NCI-H2107 treated with DMSO at 0.1 percent for 48 hours (cell line): ENCODE results near the gene PCSK6.
"Not testable (repeated sequence)": the region's sequence is repeated elsewhere in the genome, so short reads cannot be mapped to it uniquely, and the experiment has no call there.

Experiments
- DNase-seq: peaks from one replicate; lab custom pipeline; 2025; ENCODE audit not compliant: unreplicated experiment; lab: John Stamatoyannopoulos, UW

PCSK6 gene

DNA sequence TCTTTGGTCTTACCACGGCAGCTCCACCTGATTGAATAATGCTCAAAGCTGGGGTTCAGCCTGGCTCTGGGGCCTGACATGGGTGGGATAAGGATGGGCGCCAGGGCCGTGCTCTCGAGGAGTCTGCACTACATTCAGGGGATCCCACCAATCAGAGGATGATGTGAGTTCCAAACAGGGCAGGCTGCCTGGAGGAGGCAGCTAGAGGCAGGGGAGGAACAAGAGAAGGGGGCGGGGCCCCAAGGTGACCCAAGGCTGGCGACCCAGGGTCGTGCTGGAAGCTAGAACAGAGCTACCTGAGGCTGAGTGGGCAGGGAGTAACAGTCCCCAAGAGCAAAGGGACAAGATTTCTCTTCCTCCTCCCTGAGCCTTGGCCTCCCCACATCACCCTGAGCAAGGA is 56.1 kb downstream of the PCSK6 start:
- no peak for DNase-seq

DNA sequence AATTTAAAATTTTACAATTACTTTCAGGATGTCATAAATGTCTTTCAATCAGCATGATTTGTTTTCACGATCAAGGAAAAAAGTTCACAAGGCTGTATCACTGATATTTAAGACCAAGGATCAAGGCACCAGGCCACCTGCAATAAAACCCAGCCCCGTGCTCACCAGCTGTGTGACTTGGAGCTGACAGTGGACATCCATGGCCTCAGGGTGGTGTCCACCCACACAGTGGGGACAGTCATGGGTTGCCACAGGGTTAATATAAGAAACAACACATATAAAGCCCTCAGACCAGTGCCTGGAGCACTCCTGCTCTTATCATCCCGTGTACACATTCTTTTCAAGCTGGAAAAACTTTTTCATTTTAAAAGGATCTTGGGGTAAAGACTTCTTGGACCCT is 56.5 kb downstream of the PCSK6 start:
- no peak for DNase-seq

DNA sequence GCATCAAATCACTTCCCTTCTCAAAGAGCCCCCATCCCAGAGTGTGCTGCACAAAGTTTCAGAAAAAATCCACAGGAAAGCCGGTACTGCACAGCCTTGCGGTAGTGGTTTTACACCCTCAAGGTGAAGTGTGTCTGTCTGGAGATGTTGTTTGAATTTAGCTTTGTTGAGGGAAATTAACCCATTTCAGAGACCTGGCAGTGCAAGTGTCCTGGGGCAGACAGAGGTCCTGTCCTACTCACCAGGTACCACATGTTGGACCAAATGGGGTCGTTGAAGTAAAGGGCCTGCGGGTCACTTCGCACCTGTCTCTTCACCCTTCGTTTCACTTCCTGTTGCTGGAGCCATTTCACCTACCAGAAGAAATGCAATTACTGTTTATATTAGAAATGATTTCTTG is 57.8 kb downstream of the PCSK6 start:
- DNase-seq = no peak

DNA sequence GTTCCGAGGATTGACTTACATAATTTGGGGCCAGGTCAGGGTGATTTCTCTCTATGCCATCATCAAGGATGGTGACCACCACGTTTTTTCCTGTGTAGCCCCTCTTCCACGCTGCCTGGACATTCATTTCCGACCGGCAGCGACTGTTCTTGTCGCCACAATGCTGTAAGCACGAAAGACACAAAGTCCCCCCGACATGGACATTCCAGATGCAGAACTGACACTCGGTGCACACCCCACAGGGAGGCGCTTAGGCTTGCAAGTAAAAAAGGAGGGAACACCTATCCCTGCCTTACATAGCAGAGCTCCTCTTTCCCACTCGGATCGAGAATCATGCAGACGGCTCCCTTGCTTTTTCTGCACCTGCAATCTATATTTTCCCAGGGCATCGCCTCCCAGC is 58.2 kb downstream of the PCSK6 start:
- no peak for DNase-seq

DNA sequence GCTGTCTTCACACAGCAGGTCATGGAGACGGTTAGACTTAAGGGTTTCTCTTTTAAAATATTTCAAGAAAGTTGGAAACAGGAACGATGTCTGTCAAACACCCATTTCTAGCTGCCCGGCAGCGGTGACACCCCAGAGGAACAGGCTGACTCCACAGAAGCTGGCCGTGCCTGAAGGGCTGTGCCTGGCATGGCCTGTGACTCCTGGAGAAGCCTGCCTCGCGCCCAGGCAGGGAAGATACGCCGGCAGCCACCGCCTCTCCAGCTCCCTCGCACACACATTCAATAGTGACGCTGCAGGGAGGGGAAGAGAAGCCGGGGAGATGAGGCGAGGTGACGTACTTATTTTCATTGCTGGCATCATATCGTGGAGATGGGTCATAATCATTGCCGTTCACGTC is 59.9 kb downstream of the PCSK6 start:
- no peak for DNase-seq

DNA sequence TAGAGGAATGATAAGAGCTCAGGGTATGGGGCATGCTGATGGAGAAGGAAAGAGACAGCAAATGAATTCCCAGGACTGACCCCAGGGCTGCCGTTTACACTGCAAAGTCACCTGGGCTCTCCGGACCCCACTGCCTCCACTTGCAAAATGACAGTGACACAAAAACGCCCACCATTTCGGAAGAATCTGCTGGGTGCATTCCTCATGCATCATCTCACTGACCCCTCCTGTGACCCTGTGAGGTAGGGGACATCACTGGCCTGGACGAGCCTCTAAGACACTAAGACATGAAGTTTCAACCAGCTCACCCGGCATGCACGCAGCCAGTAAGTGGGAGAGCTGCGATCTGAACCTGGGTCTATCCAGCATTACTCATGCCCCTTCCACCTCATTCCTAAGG is 60.3 kb downstream of the PCSK6 start:
- DNase-seq = no peak

DNA sequence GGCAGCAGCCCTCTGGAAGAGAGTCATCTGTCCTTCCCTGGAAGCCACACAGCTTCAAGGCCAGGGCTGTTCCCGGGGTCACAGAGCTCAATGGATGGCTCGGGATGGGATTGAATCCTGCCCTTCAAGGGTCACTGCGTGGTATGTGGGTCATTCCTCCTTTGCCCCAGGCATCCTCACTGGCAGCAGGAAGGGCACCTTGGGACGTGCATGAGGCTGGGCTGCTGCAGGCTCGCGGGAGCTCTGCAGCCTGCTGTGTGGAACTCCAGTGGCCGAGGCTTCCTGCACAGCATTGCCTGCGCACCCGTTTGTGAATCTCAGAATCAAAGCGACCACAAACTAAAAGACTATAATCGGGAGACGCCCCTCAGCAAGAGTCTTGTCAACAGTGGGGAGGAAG is 60.7 kb downstream of the PCSK6 start:
- no peak for DNase-seq

DNA sequence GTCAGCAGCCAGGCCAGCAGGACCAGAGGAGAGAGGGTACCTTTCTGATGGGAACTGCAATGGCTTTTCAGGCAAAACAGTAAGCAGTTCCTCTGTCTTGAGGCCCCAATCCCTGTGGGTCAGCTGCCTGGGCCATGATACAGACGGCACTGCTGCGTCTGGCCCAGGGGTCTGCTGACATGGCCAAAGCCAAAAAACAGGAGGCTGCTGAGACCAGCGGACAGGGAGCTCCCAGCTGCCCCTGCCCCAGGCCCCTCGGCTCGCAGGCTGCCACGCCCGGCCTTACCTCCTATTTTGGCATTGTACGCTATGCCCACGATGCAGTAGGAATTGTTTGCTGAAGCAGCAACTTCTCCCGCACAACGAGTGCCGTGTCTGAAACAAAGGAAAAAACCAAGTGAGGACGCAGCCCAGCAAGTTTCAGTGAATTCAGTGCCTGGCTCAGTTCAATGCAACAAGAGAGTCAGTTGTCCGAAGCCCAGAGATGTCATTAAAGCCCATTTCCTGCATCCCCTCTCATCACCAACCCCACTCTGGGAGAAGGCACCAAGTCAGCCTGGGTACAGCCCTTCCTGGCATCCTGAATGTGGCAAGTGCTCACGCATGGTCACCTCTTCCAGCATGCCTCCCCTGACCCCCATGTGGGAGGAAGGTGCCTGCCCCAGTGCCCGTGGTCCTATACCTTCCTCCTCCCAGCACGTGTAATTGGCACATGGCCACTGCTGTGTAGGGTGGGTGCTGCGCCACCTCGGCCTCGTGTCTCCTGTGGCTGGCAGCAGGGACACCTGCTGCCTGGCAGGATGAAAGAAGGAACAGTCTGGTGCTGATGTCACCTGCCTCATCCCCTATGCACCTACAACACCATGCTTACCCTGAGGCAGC is 61.7 kb downstream of the PCSK6 start:
- DNase-seq = no peak

DNA sequence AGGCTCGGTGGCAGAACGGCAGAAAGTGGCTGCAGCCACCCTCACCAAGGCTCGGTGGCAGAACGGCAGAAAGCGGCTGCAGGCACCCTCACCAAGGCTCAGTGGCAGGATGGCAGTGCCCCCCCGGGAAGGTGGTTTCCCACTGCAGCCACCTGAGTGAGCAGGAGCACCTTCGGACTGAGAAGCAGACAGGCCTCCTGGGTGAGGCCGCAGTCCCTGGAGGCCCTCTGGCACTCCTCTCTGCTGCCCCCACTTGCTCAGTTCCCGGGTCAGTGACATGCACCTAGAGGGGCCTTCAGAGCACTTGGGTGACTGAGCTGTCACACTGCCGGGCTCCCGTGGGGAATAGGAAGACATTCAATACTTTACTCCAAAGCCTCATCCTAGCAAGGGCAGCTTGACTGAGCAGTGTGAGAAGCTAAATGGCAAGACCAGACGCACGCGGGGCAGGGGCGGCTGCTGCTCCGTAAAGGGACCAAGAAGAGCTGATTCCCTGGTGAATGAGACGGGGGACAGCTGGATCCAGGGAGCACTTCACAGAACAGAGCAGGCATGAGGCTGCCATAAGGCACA is 62.7 kb downstream of the PCSK6 start:
- DNase-seq = no peak

DNA sequence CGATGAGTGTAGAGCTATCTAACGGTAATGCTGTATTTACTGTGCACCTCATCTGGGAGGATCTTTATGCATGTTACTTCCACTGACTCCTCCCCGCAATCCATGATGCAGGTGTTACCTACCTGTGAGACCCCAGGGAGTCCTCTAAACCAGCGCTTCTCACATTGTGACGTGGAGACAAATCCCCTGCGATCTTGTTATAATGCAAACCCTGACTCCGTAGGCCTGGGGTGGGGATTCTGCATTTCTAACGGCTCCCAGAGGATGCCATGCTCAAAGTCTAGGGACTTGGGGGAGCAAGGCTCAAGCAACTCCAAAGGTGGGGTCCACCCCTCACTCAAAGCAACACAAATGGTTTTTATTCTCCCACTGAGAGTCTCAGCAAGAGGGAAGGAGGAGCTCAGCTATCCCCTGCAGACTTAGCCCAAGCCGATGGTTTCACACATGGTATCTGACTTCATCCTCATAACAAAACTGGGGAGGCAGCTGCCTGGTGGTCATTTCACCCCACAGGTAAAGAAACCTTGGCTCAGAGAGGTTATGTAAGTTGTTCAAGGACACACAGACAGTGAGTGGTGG is 63.6 kb downstream of the PCSK6 start:
- DNase-seq = no peak

DNA sequence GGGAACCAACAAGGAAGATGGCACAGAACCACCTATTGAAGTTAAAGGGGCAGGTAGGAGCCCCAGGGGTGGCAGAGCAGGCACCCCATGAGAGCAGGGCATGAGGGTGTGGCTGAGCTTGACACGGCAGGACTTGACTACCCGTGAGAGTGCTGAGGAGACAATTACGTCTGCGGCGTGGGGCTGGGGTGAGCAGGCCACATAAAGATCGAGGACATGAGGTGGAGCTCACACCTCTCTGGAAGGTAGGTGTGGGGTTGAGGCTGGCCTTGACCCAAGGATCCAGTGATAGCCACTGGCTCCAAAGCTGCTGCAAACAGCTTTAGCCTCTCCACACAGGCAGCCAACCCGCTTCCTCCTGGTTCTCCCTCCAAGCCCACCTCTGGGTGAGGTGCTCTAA is 64.5 kb downstream of the PCSK6 start:
- DNase-seq = no peak

DNA sequence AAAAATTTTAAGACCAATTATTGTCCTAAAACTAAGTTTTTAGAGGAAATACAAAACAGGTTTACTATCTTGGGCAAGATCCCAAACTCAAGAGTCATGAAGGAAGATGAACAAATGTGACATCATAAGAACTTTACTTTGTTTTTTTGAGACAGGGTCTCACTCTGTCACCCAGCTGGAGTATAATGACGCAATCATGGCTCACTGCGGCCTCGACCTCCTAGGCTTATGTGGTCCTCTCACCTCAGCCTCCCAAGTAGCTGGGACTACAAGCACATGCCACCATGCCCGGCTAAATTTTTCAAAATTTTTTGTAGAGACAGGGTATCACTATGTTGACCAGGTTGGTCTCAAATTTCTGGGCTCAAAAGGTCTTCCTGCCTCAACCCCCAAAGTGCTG is 69.3 kb downstream of the PCSK6 start:
- DNase-seq = no peak

DNA sequence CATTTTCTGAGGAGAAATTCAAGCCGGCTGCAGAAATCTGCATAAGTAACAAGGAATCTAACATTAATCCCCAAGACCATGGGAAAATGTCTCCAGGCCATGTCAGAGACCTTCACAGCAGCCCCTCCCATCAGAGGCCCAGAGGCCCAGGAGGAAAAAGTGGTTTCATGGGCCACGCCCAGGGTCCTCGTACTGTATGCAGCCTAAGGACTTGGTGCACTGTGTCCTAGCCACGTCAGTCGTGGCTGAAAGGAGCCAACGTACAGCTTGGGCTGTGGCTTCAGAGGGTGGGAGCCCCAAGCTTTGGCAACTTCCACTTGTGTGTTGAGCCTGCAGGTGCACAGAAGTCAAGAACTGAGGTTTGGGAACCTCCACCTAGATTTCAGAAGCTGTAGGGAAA is 73.0 kb downstream of the PCSK6 start:
- not testable (repeated sequence) for DNase-seq

DNA sequence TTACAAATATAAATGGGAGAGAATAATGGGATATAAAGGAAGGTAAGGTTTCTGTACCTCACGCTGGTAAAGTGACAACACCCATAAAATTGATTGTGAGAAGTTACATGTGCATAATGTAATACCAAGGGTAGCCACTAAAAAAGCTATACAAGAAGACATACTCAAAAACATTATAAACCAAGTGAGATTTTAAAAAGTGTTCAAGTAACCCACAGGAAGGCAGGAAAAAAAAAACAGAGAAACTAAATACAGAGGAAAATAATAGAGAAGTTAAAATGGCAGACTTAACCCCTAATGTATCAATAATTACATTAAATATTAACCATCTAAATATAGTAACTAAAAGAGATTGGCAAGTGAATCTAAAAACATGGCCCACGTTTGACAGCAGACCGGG is 76.3 kb downstream of the PCSK6 start:
- no peak for DNase-seq

DNA sequence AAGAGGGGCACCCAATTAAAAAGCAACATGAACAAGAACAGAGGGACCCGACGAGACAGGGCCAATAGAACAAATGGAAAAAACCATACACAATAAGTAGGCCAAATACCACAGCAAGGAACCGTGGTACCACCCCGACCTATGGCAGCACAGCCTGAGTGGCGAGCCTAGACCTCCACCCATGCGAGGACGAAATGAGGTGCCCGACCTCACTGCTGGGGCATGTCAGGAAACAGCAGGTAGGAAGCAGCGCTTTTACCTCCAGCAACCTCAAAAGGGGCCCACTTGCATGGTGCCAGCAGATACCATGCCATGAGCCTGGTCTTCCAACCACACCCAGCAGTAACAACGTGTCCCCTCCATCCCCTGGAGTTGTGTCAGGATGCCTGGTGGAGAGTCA is 77.9 kb downstream of the PCSK6 start:
- DNase-seq = no peak

DNA sequence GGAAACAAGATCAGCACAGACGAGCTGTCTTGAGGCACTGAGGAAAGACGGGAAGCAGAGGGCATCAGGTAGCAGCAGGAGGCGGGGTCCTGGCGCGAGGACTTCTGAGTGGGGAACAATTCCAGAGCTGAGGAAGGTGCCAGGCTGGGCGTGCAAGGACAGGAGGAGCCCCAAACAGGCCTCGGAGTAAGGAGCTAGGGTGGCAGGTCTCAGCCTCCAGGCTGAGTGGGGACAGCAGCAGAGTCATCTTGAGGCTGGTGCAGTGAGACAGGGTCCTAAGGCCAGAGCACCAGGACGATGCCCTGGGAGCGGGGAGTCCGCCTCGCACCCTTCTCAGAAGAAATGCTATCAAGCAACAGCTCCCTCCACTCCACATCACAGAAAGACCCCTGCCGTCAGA is 78.4 kb downstream of the PCSK6 start:
- DNase-seq = no peak

DNA sequence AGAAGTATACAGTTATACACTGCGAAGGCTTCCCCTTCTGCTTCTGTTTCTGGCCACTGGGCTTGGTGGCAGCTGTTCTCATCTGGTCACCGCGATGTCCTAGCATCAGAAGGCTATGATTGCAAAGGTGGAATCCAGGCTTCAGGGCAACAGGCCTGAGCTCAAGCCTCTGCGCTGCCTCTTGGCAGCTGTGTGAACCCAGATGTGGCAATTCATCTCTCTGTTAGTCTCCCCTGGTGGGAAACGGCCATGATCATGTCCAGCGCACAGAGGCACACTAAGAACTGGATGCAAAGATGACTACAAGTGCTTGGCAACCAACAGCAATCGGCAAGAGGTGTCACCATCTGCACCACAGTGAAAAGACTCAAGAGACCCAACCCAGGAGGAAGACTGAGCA is 78.9 kb downstream of the PCSK6 start:
- no peak for DNase-seq

DNA sequence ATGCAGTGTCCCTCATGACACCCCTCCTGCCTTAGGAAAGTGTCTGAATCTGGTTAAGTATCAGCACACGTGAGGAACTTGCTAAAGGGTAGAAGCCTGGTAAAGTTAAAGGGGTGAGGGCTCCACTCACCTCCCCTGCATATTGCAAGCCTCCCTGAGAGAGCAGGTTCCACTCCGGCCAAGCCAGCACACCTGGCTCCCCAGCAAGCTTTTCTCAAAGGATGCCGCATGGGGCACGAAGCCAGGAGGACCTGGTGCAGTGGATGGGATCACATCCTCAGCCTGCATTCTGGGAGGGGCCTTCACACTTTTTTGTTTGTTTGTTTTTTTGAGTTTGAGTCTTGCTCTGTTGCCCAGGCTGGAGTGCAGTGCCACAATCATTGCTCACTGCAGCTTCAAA is 79.9 kb downstream of the PCSK6 start:
- DNase-seq = no peak

DNA sequence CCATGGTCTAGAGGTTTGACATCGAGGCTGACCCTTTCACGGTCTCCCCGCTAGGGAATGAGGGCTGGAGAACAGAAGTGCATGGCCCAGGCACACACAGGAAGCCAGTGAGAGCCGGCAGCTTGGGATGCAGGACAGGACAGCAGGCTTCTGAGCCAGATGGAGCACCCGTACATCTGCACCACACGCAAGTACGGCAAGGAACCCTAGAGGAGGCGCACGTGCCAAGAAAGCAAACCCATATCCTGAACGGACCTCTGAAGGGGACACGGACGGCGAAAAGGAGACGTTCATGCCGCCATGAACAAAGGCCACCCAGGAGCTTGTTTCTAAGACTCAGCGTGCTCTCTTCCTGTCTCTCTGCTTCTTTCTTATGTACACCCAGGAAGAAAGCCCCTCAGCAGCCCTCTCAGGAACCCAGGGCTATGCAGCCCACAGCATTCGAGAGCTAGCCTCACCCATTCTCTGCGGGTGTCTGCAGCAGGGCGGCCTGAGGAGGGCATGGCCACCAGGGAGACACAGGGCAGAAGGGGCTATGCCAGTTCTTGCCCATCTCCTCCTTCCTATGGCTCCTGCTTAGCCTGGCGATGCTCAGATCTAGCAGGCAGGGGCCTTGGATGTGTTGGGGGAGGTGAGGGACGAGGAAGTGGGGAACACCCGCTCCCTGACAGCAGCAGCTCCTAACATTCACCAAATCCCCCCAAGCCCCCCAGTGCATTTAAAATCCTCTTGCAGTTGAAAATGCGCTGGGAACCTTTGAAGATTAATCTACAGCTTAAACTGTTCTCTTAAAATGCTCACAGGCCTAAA is 81.3 kb downstream of the PCSK6 start:
- DNase-seq = no peak

DNA sequence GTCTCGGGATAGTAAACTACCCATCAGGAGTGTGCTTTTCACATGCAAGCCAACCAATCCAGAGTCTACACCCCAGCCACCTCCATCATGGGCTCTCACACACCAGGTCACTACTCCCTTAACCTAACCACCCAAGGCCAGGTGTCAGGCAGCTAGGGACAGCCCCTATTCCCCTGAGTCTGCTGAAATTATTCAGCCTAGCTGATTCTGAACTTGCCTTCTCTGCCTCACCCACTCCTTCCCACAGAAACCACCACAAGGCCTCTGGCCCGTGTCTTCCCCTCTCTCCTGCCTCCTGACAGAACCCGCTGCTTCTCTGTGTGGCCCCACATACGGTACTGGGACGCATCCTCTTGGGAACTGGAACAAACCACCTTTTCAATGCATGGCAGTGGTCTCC is 82.1 kb downstream of the PCSK6 start:
- DNase-seq = no peak

DNA sequence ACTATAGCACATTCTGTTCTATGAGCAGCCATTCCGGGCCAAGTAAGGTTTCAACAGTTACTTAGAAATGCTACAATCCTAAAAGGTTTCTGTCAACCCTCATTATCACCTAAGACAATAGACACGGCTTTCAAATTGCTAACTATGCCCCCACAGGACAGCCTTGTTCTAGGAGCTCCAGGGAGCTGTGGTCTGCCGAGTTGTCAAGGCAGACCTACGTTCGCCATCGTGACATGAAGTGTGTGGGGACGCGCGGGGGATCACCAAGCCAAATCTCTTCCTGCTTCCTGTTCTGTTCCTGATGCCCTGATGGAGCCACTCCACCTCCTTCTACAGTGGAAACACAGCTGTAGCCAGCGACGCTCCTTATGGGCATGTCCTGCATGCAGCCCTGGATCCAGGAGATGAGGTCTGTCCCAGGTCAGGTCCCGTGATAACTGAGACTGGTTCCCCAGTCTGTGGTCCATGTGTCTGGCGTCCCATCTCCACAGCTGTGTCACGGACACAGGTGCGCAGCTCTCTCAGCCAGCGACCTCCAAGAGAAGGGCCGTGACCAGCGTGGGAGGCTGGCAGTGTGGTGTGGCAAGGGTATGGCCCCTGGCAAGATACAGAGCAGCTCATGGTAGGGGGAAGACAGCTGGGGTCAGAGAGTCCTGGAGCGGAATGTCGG is 82.8 kb downstream of the PCSK6 start:
- DNase-seq = no peak
